A549 (cell line): ENCODE measurements around the gene ELN.

ENCODE experiments used
- CHD2 ChIP-seq: fragments of 150-350 bp; IDR thresholded peaks from 2 replicates; pipeline ENCODE4 v1.6.1; 2014; ENCODE audit warnings: low read length; ENCODE audit not compliant: partially characterized antibody
- EP300 ChIP-seq, 2 experiments: fragments of >200 bp; sonication (Bioruptor Twin); formaldehyde crosslinking; IDR thresholded peaks; 2 replicates in 1 of 2; 3 replicates in 1 of 2; pipeline ENCODE4 v1.6.1; 2016 to 2017
- JUN ChIP-seq, 2 experiments: fragments of >200 bp; sonication (Bioruptor Twin); formaldehyde crosslinking; IDR thresholded peaks; 2 replicates in 1 of 2; 3 replicates in 1 of 2; pipeline ENCODE4 v1.6.1; 2016 to 2017
- KDM1A ChIP-seq: fragments of 200-600 bp; sonication (generic); IDR thresholded peaks from 2 replicates; pipeline ENCODE4 v1.6.1; 2016; ENCODE audit warnings: low read depth, mild to moderate bottlenecking
- MYC ChIP-seq: IDR thresholded peaks from 2 replicates; pipeline ENCODE4 v1.6.1; 2012; ENCODE audit warnings: mild to moderate bottlenecking, inconsistent platforms, low read length, improper control_type of control experiment, borderline replicate concordance
- POLR2A ChIP-seq: IDR thresholded peaks from 2 replicates; pipeline ENCODE4 v1.6.1; 2012; ENCODE audit warnings: mild to moderate bottlenecking, low read length
- RAD21 ChIP-seq, 2 experiments: fragments of >200 bp in 1 of 2; sonication (Bioruptor Twin) in 1 of 2; formaldehyde crosslinking in 1 of 2; IDR thresholded peaks in 1 of 2; conservative IDR thresholded peaks in 1 of 2; 2 replicates in 1 of 2; 3 replicates in 1 of 2; pipeline ENCODE4 v1.6.1; 2012 to 2018; ENCODE audit warnings: inconsistent platforms in 1 of 2
- SMC3 ChIP-seq: fragments of >200 bp; sonication (Bioruptor Twin); formaldehyde crosslinking; IDR thresholded peaks from 3 replicates; pipeline ENCODE4 v1.6.1; 2018; ENCODE audit warnings: inconsistent platforms
- TF ChIP-seq, protein P1 (sequence below): fragments of >200 bp; sonication (Bioruptor Twin); formaldehyde crosslinking; IDR thresholded peaks from 3 replicates; pipeline ENCODE4 v1.5.1; 2016

DNA sequence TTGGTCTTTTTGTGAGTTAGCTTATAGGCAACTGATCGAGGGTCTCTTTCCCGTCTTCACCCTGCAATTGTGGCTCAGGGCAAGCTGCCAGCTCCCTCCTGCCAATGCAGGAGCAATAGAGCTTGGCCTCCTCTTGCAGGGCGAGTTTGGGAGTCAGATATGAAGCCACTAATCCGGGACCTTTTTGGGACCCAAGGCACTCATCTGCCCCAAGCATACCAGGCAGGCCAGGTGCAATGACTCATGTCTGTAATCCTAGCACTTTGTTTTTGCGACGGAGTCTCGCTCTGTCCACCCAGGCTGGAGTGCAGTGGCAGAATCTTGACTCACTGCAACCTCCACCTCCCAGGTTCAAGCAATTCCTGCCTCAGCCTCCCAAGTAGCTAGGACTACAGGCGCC is 76.7 kb downstream of the ELN start:
- TF ChIP-seq, protein P1, sequence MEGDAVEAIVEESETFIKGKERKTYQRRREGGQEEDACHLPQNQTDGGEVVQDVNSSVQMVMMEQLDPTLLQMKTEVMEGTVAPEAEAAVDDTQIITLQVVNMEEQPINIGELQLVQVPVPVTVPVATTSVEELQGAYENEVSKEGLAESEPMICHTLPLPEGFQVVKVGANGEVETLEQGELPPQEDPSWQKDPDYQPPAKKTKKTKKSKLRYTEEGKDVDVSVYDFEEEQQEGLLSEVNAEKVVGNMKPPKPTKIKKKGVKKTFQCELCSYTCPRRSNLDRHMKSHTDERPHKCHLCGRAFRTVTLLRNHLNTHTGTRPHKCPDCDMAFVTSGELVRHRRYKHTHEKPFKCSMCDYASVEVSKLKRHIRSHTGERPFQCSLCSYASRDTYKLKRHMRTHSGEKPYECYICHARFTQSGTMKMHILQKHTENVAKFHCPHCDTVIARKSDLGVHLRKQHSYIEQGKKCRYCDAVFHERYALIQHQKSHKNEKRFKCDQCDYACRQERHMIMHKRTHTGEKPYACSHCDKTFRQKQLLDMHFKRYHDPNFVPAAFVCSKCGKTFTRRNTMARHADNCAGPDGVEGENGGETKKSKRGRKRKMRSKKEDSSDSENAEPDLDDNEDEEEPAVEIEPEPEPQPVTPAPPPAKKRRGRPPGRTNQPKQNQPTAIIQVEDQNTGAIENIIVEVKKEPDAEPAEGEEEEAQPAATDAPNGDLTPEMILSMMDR = no peak
- TF ChIP-seq SMC3 = no peak
- TF ChIP-seq MYC = no peak
- TF ChIP-seq POLR2A = no peak
- TF ChIP-seq KDM1A = no peak
- TF ChIP-seq CHD2 = no peak
- TF ChIP-seq EP300 (IDR thresholded peaks at IDR 0.05) = no peak
- TF ChIP-seq JUN (IDR thresholded peaks at IDR 0.05) = no peak
- TF ChIP-seq RAD21 (conservative IDR thresholded peaks at IDR 0.05 in 1 of 2, IDR thresholded peaks at IDR 0.05 in 1 of 2) = no peak
